Activated naive CD8-positive, alpha-beta T cell treated with anti-CD3 and anti-CD28 coated beads, Interleukin-2, amount 50 U/mL, for 24 hours (primary cell): ENCODE data around the gene MMP15.
"Not testable (repeated sequence)": the region's sequence is repeated elsewhere in the genome, so short reads cannot be mapped to it uniquely, and the experiment has no call there.

Source experiments
- ATAC-seq: fragments of 150-1000 bp; cut with Tn5 transposase; one replicate; pipeline ENCODE4 v1.10.0; 2021
- DNase-seq: peaks from one replicate; pipeline ENCODE4 v3.0.0; 2021
- H3K27ac Mint-ChIP-seq: one replicate; pipeline ENCODE4 v1.8.0; 2021; ENCODE audit warnings: mild to moderate bottlenecking, mixed read lengths
- H3K27me3 Mint-ChIP-seq: one replicate; pipeline ENCODE4 v1.8.0; 2021; ENCODE audit warnings: mixed read lengths
- H3K36me3 Mint-ChIP-seq: one replicate; pipeline ENCODE4 v1.8.0; 2021; ENCODE audit warnings: low read depth, mixed read lengths
- H3K4me1 Mint-ChIP-seq: one replicate; pipeline ENCODE4 v1.8.0; 2021; ENCODE audit warnings: mixed read lengths
- H3K4me3 Mint-ChIP-seq: one replicate; pipeline ENCODE4 v1.8.0; 2021; ENCODE audit warnings: mild to moderate bottlenecking, moderate library complexity, mixed read lengths
- H3K9me3 Mint-ChIP-seq: one replicate; pipeline ENCODE4 v1.8.0; 2021; ENCODE audit warnings: mixed read lengths

The MMP15 gene

DNA sequence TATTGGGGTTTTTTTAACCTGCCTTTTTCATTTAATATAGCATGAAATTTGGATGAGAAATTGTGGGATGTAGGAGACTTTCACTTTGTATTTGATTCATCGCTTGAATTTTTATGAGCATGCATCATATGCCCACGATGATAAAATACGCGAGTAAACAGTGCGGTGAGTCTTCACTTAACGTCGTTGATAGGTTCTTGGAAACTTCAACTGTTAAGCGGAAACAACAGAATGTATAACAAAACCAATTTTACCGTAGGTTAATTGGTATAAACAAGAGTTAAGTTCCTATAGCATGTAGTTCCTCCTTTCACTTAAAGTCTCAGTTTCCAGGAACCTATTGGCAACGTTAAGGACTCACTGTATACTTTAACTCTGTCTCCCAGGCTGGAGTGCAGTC, 28.7 kb downstream of the MMP15 start:
- H3K27ac Mint-ChIP-seq = no peak overlapping the region
- H3K4me3 Mint-ChIP-seq = no peak overlapping the region
- H3K4me1 Mint-ChIP-seq = no peaks in the 10 kb centered on the region
- DNase-seq (no peak), ATAC-seq (no peak)
- H3K36me3 Mint-ChIP-seq = no peaks in the 10 kb centered on the region
- peaks cover 3% of the 10 kb centered on the region for H3K27me3 Mint-ChIP-seq
- H3K9me3 Mint-ChIP-seq = no peaks in the 10 kb centered on the region

DNA sequence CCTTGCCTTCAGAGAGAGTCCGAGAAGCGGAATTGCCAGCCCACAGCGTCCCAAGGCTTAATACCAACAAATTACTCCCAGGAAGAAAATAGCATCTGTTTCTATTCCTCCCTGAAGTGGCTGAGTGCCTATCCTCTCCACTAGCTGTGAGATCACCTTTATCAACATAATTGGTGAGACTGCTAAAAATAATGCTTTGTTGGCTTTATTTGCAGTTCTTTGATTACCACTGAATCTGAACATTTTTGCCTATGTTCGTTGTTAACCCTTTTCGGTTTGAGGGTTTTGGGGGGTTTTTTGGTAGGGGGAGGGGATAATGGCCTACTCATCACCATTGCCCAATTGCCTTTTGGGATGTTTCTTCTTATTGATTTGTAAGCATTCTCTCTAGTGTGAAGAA, 31.0 kb downstream of the MMP15 start:
- no peak for ATAC-seq

DNA sequence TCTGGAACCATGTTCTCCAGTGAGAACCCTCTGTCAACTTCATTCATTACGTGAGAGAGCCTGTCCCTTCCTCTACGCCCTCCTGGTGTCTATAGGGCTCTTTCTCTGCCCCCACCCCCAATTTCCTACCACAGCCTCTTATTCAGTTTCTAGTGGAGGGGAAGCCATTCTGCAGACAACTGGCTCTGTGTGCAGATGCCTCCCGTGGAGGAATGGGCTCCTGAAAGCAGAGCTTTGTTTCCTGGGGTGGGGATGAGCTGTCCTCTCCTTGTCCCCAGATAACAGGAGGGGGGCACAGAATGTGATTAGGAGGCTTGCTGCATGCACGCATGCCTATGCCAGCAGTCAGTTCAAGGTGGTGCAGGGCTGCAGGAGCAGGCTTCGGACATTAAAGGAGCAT, 31.6 kb downstream of the MMP15 start:
- H3K9me3 Mint-ChIP-seq = no peaks in the 10 kb centered on the region
- DNase-seq = no peak
- H3K36me3 Mint-ChIP-seq = no peaks in the 10 kb centered on the region
- no peak overlapping the region for H3K27ac Mint-ChIP-seq
- no peak overlapping the region for H3K4me3 Mint-ChIP-seq
- no peaks in the 10 kb centered on the region for H3K4me1 Mint-ChIP-seq
- ATAC-seq = no peak
- peaks cover 3% of the 10 kb centered on the region for H3K27me3 Mint-ChIP-seq

More for the DNA sequence above, 31.0 kb downstream of the MMP15 start:
- no peak for DNase-seq
- Mint-ChIP-seq H3K4me1 (no peaks in the 10 kb centered on the region), H3K27ac (no peak overlapping the region), H3K36me3 (no peaks in the 10 kb centered on the region), H3K4me3 (no peak overlapping the region), H3K27me3 (peaks cover 3% of the 10 kb centered on the region), H3K9me3 (no peaks in the 10 kb centered on the region)

DNA sequence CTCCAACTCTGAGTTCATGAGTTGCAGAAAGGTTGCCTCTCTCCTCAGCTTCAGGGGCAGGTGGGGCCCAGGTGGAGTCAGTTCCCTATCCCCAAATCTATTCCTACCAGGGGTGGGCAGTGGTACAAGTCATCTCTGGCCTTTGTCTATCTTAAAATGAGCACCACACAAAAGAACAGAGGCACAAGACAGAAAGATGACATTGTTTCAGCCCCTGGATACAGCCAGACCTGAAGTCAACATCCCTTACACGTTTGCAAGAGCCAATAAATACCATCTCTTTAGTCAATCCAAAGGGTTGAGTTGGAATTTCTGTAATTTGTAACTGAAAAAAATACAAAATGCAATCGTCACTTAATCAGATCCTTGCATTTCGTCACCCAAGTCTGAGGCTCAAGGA, 32.2 kb downstream of the MMP15 start:
- Mint-ChIP-seq H3K27me3 (peaks cover 3% of the 10 kb centered on the region), H3K27ac (no peak overlapping the region), H3K4me3 (no peak overlapping the region), H3K4me1 (no peaks in the 10 kb centered on the region), H3K36me3 (no peaks in the 10 kb centered on the region), H3K9me3 (no peaks in the 10 kb centered on the region)
- no peak for DNase-seq
- no peak for ATAC-seq

DNA sequence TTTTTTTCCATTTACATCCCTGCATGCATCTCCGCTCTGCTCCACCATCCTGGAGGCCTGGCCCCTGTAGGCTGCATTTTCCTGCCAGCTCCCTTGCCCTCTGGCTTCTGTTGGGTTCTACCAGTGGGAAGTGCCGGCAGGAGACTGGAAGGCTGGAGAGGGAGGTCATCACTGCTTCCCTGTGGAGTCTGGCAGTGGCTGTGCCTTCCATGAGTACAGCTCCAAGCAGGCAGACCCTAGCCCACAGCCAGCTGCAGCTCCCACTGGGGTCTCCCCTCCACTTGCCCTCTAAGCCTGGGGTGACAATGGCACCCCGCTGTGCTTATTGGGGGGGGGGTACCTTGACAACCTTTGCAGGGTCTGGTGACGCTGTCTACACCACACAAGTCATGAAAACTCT, 37.3 kb downstream of the MMP15 start:
- Mint-ChIP-seq H3K27ac (no peak overlapping the region), H3K4me1 (no peaks in the 10 kb centered on the region), H3K36me3 (no peaks in the 10 kb centered on the region), H3K4me3 (no peak overlapping the region), H3K9me3 (no peaks in the 10 kb centered on the region), H3K27me3 (no peaks in the 10 kb centered on the region)
- ATAC-seq (no peak), DNase-seq (no peak)

DNA sequence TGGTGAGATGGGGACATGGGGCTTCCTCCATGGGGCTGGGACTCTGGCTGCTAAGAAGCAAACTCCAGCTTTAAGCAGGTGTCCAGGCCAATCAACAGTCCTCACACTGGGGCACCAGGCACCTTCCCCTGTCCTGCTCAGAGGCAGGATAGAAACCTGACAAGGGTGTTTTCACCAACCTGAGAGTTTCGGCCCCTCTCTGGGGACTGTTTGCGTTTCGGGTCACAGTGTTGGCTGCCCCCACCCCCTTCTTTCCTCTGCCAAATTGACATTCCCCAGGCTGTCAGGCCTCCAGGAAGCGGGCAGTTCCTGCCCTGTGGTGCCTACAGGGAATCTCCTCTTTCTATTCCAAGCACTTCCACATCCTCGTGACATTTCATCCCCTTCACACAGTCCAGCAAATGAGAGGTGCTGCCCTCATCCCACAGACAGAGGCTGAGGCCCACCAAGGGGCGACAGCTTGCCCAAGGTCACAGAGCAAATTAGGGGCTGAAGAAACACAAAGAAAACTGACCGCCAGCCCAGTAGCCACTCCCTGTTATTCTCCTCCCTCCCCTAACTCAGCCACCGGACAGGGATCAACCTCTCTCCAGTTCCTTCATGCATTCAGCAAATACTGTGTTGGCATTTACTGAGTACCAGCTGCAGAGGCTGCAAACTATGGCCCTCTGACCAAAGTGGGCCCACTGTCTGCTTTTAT, 38.0 kb downstream of the MMP15 start:
- no peaks in the 10 kb centered on the region for H3K4me1 Mint-ChIP-seq
- DNase-seq (no peak), ATAC-seq (no peak)
- H3K27ac Mint-ChIP-seq = no peak overlapping the region
- no peaks in the 10 kb centered on the region for H3K9me3 Mint-ChIP-seq
- no peaks in the 10 kb centered on the region for H3K36me3 Mint-ChIP-seq
- H3K27me3 Mint-ChIP-seq = no peaks in the 10 kb centered on the region
- no peak overlapping the region for H3K4me3 Mint-ChIP-seq

DNA sequence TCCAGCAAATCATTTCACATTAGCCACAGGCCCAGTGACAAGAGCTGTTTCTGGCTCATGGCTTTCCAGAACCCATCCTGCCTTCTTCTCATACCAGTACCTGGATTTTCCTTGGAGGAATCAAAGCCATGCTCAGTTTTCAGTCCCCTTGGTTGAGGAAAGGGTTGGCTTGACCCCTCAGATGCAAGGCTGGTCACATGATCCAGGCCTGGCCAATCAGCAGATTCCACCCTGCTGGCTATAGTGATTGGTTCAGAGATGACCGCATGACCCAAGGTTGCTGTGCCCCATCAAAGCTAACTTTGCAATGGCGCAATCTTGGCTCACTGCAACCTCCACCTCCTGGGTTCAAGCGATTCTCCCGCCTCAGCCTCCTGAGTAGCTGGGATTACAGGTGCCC, 45.0 kb downstream of the MMP15 start:
- Mint-ChIP-seq H3K27me3 (no peaks in the 10 kb centered on the region), H3K36me3 (no peaks in the 10 kb centered on the region), H3K4me1 (no peaks in the 10 kb centered on the region), H3K27ac (no peak overlapping the region), H3K9me3 (no peaks in the 10 kb centered on the region), H3K4me3 (no peak overlapping the region)
- ATAC-seq (no peak), DNase-seq (no peak)

DNA sequence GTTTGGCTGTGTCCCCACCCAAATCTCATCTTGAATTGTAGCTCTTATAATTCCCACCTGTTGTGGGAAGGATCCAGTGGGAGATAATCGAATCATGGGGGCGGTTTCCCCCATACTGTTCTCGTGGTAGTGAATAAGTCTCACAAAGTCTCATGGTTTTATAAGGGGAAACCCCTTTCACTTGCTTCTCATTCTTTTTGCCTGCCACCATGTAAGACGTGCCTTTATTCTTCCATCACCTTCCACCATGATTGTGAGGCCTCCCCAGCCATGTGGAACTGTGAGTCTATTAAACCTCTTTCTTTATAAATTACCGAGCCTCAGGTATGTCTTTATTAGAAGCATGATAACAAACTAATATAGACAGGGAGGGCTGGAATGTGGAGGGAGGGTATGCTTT, 46.6 kb downstream of the MMP15 start:
- H3K27me3 Mint-ChIP-seq, H3K27ac Mint-ChIP-seq, H3K9me3 Mint-ChIP-seq, H3K4me1 Mint-ChIP-seq, H3K4me3 Mint-ChIP-seq, ATAC-seq, H3K36me3 Mint-ChIP-seq, DNase-seq: not testable (repeated sequence)

DNA sequence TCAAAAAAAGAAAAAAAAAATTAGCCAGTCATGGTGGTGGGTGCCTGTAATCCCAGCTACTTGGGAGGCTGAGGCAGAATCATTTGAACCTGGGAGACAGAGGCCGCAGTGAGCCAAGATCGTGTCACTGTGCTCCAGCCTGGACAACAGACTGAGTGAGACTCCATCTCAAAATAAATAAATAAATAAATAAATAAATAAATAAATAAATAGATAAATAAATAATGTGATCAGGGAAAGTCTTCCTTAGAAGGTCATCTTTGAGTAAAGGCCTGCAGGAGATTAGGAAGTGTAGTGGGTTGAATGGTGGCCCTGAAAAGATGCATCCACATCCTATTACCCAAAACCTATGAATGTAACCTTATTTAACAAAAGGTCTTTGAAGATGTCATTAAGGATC, 47.5 kb downstream of the MMP15 start:
- H3K27me3 Mint-ChIP-seq, DNase-seq, H3K27ac Mint-ChIP-seq, H3K4me1 Mint-ChIP-seq, H3K9me3 Mint-ChIP-seq, H3K36me3 Mint-ChIP-seq, ATAC-seq, H3K4me3 Mint-ChIP-seq: not testable (repeated sequence)

DNA sequence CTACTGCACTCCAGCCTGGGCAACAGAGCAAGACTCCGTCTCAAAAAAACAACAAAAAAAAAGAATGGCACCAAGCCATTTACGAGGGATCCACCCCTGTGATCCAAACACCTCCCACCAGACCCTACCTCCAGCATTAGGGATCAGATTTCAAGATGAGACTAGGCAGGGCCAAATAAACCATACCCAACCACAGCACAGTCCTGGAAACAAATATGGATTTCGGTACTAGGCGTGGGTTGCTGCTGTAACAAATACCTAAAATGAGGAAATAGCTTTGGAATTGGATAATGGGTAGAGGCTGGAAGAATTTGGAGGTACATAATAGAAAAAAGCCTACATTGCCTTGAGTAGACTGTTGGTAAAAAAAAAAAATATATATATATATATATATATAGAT, 49.1 kb downstream of the MMP15 start:
- no peak for DNase-seq
- Mint-ChIP-seq H3K27me3 (peaks cover 2% of the 10 kb centered on the region), H3K4me1 (no peaks in the 10 kb centered on the region), H3K9me3 (peaks cover 7% of the 10 kb centered on the region), H3K27ac (no peak overlapping the region), H3K4me3 (no peak overlapping the region), H3K36me3 (no peaks in the 10 kb centered on the region)
- no peak for ATAC-seq

DNA sequence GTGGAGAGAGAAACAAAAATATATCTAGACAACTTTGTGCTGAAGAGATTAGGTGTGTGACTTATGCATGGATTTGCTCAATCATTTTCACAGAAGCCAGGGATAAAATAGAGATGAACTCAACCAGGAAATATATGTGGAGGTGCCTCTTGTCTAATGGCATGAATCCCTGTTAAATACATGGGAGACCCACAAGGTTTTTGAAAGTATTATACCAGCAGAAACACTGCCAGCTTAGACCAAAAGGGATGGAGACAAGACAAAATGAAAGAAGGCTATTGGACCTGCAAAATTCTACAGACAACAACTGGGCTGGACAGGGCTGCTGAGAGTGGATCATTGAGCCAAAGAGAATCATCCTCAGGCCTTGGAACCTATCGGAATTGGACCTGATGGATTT, 51.0 kb downstream of the MMP15 start:
- Mint-ChIP-seq H3K36me3 (no peaks in the 10 kb centered on the region), H3K27me3 (peaks cover 2% of the 10 kb centered on the region), H3K4me1 (no peaks in the 10 kb centered on the region), H3K9me3 (peaks cover 7% of the 10 kb centered on the region), H3K27ac (no peak overlapping the region), H3K4me3 (no peak overlapping the region)
- DNase-seq (no peak), ATAC-seq (no peak)

DNA sequence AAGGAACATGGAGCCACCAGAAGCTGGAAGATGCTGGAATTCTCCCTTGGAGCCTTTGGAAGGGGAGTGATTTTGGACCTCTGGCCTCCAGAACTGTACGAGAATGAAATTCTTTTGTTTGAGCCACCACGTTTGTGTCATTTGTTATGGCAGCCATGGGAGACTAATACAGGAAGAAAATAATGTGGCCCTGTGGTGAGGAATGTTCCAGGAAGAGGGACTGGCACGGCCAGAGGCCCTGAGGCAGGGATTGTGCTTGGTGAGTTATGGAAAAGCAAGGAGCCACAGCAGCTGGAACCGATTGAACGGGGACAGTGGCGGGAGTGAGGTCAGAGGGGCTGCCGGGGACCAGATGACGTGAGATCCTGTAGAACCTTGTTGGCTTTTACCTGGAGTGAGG, 52.2 kb downstream of the MMP15 start:
- ATAC-seq = no peak
- H3K36me3 Mint-ChIP-seq = no peaks in the 10 kb centered on the region
- H3K27me3 Mint-ChIP-seq = peaks cover 2% of the 10 kb centered on the region
- H3K4me3 Mint-ChIP-seq = no peak overlapping the region
- peaks cover 7% of the 10 kb centered on the region for H3K9me3 Mint-ChIP-seq
- no peaks in the 10 kb centered on the region for H3K4me1 Mint-ChIP-seq
- H3K27ac Mint-ChIP-seq = no peak overlapping the region
- DNase-seq = no peak

DNA sequence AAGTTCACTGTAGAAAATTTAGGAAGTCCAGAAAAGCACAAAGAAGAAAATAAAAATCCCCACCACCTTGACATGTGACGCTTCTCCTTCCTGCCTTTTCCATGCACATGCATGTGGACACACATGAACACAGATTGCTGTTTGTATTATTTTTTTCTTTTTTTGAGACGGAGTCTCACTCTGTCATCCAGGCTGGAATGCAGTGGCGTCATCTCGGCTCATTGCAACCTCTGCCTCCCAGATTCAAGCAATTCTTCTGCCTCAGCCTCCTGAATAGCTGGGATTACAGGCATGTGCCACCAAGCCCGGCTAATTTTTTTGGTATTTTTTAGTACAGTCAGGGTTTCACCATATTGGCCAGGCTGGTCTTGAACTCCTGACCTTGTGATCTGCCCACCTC, 55.1 kb downstream of the MMP15 start:
- ATAC-seq, H3K9me3 Mint-ChIP-seq: not testable (repeated sequence)

DNA sequence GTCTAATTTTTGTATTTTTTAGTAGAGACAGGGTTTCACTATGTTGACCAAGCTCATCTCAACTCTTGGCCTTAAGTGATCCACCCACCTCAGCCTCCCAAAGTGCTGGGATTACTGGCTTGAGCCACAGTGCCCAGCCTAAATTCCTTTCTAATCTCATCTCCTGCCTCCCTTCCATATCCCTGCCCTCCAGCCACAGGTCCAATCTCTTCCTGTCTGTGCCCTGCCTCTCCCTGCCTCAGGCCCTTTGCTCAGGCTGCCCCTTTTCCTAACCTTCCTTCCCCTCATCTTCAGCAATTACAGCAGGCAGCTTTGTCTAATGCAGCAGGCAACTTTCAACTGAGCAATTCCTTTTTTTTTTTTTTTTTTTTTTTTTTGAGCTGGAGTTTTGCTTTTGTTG, 56.8 kb downstream of the MMP15 start:
- ATAC-seq = no peak

More for the DNA sequence above, 55.1 kb downstream of the MMP15 start:
- not testable (repeated sequence) for H3K36me3 Mint-ChIP-seq, DNase-seq, H3K4me1 Mint-ChIP-seq, H3K4me3 Mint-ChIP-seq, H3K27ac Mint-ChIP-seq, H3K27me3 Mint-ChIP-seq

DNA sequence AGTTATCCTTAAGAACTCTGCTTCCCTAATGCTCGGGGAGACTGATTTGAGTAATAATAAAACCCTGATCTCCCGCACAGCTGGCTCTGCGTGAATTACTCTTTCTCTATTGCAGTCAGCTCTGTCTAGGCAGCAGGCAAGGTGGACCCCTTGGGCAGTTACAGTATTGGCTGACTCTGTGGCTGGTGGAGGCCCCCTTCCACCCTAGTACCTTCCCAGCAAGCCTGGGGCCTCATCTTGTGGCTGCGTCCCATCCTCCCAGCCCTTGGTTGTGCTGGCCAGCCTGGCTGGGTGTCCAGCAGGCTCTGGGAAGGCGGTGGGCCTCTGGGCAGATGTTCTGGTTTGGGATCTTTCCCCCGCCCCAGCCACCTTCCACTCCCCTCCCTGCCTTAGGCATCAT, 59.1 kb downstream of the MMP15 start:
- H3K4me3 Mint-ChIP-seq = no peak overlapping the region
- no peak for DNase-seq
- H3K4me1 Mint-ChIP-seq = no peaks in the 10 kb centered on the region
- H3K27ac Mint-ChIP-seq = no peak overlapping the region
- H3K27me3 Mint-ChIP-seq = no peaks in the 10 kb centered on the region
- ATAC-seq = no peak
- no peaks in the 10 kb centered on the region for H3K36me3 Mint-ChIP-seq
- H3K9me3 Mint-ChIP-seq = no peaks in the 10 kb centered on the region

More for the DNA sequence above, 56.8 kb downstream of the MMP15 start:
- Mint-ChIP-seq H3K4me3 (no peak overlapping the region), H3K9me3 (no peaks in the 10 kb centered on the region), H3K27me3 (peaks cover 2% of the 10 kb centered on the region), H3K27ac (no peak overlapping the region), H3K4me1 (no peaks in the 10 kb centered on the region), H3K36me3 (no peaks in the 10 kb centered on the region)
- DNase-seq = no peak

DNA sequence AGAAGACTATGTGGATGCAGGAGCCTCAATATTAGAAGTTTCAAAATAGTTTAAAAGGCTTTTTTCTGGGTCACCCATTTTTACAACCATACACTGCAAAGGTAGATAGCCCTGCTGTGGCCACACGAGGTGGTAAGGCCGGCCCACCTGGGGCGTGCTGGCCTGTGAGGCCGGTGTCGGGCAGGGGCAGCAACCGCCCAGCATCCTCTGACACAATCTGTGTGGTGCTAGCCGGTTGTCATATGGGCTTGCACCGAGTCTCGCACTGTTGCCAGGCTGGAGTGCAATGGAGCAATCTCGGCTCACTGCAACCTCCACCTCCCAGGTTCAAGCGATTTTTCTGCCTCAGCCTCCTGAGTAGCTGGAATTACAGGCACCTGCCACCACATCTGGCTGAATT, 59.6 kb downstream of the MMP15 start:
- H3K4me3 Mint-ChIP-seq = no peak overlapping the region
- H3K9me3 Mint-ChIP-seq = no peaks in the 10 kb centered on the region
- no peaks in the 10 kb centered on the region for H3K27me3 Mint-ChIP-seq
- no peak for ATAC-seq
- DNase-seq = no peak
- no peaks in the 10 kb centered on the region for H3K4me1 Mint-ChIP-seq
- H3K27ac Mint-ChIP-seq = no peak overlapping the region
- no peaks in the 10 kb centered on the region for H3K36me3 Mint-ChIP-seq
